ELR (cell line): ENCODE results near the gene APOA4.

Experiments used
- DNase-seq: peaks from one replicate; pipeline ENCODE4 v3.0.0-alpha.2; 2015; ENCODE audit warnings: low read depth

Gene APOA4

DNA sequence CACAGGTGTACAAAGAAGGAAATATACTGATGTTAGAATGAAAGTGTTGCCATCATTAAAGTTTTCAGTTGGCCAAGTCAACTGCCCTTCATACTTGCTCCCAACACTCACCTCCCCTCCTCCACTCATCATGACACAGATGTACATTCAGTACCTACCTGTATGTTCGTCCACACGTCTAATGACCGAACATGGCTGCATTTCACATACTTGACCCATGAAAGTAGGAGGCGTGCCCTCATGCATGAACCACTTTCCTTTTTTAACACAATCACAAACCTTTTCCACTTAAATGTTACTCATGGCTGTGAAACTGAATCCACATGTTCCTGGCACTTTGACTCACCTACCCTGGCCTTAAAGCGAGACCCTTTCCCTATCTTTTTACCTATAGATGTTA is 47.1 kb downstream of the APOA4 start:
- DNase-seq = no peak

- DNase-seq = no peak
Measured at GRCh38 chr11:116774661-116775060, 48.4 kb downstream of the APOA4 start.

DNA sequence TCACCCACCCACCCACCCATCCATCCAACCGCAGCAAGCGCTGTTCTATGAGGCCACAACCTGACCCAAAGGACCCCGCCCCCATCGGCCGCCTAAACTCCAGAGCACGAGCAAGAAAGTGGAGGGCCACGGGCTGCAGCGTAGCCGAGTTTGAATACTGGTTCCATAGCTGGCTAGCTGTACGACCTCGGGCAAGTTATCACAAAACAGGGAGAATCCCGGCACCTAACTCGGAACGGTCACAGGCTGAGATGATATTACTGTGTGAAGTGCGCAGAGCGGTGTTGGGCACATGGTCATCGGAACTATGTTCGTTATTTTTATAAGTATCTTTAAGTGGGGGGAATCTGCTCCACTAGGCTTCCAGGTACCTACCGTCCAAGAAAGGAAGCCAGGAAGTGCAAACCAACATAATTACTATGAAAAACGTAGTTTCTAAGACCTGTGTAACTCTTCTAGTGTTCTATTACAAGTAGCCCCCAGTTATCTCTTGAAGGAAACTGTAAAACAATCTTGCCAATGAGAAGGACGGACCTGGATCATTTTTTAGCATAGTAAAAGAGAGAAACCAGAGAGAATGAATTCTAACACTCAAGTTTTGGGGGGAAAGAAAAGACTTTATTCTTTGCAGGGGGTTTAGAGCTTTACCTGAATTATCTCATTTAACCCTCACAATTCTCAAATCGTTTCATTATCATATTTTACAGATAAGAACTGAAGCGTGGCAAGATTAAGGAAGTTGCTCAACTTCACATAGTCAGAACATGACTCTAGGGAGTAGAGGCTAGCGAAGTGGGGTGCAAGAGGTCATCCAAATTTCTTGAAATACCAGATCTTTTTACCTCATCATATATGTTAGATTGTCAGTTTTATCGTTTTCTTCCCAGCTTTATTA is 49.7 kb downstream of the APOA4 start:
- DNase-seq = peak; percentile 65

DNA sequence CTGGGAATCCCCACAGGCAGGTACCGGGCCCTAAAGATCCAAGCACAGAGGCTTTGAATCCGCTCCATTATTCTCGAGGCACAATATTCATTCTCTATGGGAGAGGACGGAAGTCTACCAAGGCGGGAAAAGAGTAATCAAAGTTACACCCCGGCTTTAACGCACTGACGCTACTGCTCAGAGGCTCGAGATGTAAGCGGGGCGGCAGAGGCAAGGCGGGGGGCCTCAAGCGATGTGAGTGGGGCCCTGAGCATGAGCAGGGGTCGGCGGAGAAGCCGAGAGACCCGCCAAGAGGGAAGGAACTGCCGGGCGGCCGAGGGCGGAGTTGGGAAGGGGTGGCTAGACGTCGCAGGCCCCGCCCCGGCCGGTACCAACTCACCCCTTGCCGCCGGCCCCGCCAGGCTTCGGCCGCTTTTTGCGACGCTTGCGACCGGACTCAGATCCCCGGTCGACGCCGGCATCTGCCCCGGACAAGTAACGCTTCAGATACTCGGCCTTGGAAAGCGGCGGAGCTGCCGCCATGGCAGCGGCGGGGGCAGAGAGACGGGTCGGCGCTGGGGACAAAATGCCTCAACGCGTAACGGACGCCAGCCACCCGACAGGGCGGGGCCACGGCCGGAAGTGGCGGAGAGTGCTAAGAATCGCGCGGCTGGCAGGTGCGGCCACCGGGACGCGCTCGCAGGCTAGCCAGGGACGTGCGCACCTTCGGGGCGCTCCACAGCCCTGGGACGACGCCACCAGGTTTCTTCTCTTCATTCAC is 50.5 kb downstream of the APOA4 start, which contains the start of gene BUD13:
Gene BUD13 (minus strand): TSS at position 545 of the 760 bp plus-strand sequence. CDS start 23 bp downstream, at position 522.
- peak; percentile 88 for DNase-seq

DNA sequence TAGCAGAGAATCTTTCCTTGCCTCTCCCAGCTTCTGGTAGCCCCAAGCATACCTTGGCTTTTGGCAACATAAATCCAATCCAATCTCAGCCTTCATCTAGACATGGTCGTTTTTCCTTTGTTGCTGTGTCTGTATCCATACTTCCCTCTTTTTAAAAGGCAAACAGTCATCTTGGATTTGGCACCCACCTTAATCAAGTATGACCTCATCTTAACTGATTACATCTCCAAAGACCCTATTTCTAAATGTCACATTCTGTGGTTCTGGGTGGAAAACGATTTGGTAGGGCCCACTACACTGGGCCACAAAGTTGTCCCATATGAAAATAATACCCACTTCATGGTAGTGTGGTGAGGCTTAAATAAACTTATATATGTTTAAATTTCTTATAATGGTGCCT is 51.2 kb downstream of the APOA4 start:
- peak; percentile 35 for DNase-seq
